T47D (cell line): ENCODE measurements around the gene VCAM1.
A peak's percentile ranks its signal among the peaks of the same experiment; 100 is the strongest.
"Not testable (repeated sequence)": the region's sequence is repeated elsewhere in the genome, so short reads cannot be mapped to it uniquely, and the experiment has no call there.

ENCODE experiments used
- DNase-seq, 2 experiments: peaks; one replicate each; pipeline versions ENCODE4 v3.0.0 to v3.0.0-alpha.2; 2011 to 2012; ENCODE audit warnings: low read depth in 1 of 2, low spot score in 1 of 2
- JUND ChIP-seq: IDR thresholded peaks from 2 replicates; pipeline ENCODE4 v1.6.1; 2012; ENCODE audit warnings: low read depth
- in situ Hi-C: cut with HindIII; loops from 2 replicates; pipeline ENCODE4 v1.10.0; 2016; ENCODE audit warnings: low sequenced_read_pairs, low pct_unique_long_range_greater_than_20kb

The VCAM1 gene

GRCh38 chr1:100710906-100711682 is 8.4 kb upstream of the VCAM1 start:
- in situ Hi-C loops: no loop called here
- DNase-seq: no peak
- TF ChIP-seq JUND: no peak

- DNase-seq, in situ Hi-C loops: not testable (repeated sequence)
Measured at GRCh38 chr1:100713027-100713426, 6.5 kb upstream of the VCAM1 start.

GRCh38 chr1:100713626-100714025 is 5.9 kb upstream of the VCAM1 start:
- TF ChIP-seq JUND: no peak
- in situ Hi-C loops: no loop called here
- no peak for DNase-seq

GRCh38 chr1:100714599-100714998 is 4.9 kb upstream of the VCAM1 start:
- in situ Hi-C loops: no loop called here
- no peak for TF ChIP-seq JUND
- DNase-seq: no peak

- in situ Hi-C loops: no loop called here
- TF ChIP-seq JUND: no peak
- DNase-seq: no peak
Measured at GRCh38 chr1:100717218-100717617, 2.3 kb upstream of the VCAM1 start.

DNA sequence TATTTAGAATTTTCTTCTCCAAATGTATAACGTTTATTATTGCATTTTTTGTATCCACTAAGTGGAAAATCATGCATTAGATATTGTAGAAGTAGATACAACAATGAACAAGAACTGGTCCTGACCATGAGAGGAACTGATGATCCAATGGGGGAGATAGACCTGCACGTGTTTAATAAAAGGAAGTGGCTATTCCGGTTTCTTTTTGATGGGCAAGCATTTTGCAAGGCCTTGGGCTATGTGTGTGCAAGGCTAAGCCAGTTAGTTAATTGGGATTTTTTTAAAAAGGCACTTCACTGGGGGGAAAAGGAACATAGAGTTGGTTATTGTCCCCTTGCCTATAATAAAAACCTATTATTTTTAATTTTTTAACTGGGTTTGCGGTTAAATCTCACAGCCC is 961 bp upstream of the VCAM1 start:
- in situ Hi-C loops: no loop called here
- no peak for TF ChIP-seq JUND
- no peak for DNase-seq

DNA sequence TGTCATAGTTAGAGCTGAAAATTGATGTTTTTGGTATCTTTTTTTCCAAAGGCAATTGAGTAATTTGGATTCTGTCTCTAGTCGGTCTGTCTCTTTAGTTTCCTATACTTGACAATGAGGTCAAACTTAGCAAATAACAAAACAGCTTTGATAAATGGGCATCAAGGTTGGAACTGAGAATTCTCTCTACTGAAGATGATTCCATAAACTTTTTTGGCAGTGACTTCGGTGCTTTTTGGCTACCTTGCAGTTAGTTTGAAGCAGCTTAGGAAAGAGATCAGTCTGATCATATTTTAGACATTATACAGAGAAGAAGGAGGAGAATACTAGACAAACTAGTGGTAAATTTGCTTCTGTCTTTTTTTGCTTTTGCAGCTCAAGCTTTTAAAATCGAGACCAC is 559 bp downstream of the VCAM1 start:
- DNase-seq: no peak
- in situ Hi-C loops: no loop called here
- TF ChIP-seq JUND: no peak

DNA sequence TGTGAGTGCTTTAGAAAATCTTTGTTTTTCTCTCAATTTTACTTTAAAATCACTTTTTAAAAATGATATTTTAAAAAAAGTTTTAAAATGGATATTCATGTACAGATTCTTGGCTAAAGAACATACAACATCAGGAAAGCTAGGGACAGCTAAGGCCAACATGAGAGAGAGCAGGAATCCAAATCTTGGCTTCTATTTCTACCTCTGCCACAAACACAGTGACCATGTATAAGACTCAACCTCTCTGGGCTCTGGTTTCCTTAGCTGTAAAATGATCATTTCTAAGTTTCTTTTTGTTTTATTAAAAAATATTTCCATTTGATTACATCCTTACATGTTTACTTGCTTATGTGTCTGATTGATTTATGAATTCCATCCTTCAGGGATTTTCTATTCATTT is 1.2 kb downstream of the VCAM1 start:
- in situ Hi-C loops: no loop called here
- no peak for DNase-seq
- no peak for TF ChIP-seq JUND

- in situ Hi-C loops: no loop called here
- no peak for TF ChIP-seq JUND
- peak in 1 of 2 experiments; percentile 1 for DNase-seq
Measured at GRCh38 chr1:100721526-100722207, 2.1 kb downstream of the VCAM1 start.

DNA sequence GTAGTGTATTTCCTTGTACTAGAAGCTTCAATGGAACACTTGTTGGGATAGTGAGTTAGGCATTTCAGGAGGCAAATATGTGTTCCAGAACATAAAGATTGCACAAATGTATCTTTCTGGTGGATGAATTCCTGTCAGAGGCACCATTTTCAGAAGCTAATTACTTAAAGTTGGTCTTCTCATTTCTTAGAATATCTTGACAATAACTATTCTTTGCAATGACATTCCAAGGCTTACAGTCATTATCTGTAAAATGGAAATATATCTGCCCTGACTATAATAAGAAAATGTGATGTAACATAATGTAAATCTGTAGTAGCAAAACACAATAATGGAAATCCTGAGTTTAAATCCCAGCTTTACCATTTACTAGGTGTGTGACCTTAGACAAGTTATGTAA is 2.7 kb downstream of the VCAM1 start:
- in situ Hi-C loops: no loop called here
- TF ChIP-seq JUND: no peak

GRCh38 chr1:100724281-100724680 is 4.7 kb downstream of the VCAM1 start:
- in situ Hi-C loops: no loop called here
- no peak for TF ChIP-seq JUND
- no peak for DNase-seq

More for the DNA sequence above, 2.7 kb downstream of the VCAM1 start:
- no peak for DNase-seq

- no peak for TF ChIP-seq JUND
- in situ Hi-C loops: no loop called here
- no peak for DNase-seq
Measured at GRCh38 chr1:100730130-100730529, 10.6 kb downstream of the VCAM1 start.

DNA sequence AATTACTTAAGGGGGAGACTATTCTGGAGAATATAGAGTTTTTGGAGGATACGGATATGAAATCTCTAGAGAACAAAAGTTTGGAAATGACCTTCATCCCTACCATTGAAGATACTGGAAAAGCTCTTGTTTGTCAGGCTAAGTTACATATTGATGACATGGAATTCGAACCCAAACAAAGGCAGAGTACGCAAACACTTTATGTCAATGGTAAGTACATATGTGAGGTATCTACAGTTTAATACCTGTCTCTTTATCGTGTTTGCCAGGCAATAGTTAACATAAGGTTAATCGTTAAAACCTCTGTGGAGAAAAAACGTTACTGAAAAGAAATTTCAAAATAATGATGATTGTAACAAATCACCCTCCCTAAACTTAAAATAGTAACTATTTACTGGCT is 11.8 kb downstream of the VCAM1 start:
- no peak for TF ChIP-seq JUND
- DNase-seq: no peak
- in situ Hi-C loops: no loop called here
